HG03060 (cell line): ENCODE measurements around the gene RECK.
"Not testable (repeated sequence)": the region's sequence is repeated elsewhere in the genome, so short reads cannot be mapped to it uniquely, and the experiment has no call there.

ENCODE experiments used
- ATAC-seq: cut with Tn5 transposase; IDR thresholded peaks from one replicate; pipeline ENCODE4 v1.9.1; 2021; ENCODE audit warnings: low read depth, moderate number of reproducible peaks; ENCODE audit not compliant: unreplicated experiment

RECK gene, protein sequence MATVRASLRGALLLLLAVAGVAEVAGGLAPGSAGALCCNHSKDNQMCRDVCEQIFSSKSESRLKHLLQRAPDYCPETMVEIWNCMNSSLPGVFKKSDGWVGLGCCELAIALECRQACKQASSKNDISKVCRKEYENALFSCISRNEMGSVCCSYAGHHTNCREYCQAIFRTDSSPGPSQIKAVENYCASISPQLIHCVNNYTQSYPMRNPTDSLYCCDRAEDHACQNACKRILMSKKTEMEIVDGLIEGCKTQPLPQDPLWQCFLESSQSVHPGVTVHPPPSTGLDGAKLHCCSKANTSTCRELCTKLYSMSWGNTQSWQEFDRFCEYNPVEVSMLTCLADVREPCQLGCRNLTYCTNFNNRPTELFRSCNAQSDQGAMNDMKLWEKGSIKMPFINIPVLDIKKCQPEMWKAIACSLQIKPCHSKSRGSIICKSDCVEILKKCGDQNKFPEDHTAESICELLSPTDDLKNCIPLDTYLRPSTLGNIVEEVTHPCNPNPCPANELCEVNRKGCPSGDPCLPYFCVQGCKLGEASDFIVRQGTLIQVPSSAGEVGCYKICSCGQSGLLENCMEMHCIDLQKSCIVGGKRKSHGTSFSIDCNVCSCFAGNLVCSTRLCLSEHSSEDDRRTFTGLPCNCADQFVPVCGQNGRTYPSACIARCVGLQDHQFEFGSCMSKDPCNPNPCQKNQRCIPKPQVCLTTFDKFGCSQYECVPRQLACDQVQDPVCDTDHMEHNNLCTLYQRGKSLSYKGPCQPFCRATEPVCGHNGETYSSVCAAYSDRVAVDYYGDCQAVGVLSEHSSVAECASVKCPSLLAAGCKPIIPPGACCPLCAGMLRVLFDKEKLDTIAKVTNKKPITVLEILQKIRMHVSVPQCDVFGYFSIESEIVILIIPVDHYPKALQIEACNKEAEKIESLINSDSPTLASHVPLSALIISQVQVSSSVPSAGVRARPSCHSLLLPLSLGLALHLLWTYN

DNA sequence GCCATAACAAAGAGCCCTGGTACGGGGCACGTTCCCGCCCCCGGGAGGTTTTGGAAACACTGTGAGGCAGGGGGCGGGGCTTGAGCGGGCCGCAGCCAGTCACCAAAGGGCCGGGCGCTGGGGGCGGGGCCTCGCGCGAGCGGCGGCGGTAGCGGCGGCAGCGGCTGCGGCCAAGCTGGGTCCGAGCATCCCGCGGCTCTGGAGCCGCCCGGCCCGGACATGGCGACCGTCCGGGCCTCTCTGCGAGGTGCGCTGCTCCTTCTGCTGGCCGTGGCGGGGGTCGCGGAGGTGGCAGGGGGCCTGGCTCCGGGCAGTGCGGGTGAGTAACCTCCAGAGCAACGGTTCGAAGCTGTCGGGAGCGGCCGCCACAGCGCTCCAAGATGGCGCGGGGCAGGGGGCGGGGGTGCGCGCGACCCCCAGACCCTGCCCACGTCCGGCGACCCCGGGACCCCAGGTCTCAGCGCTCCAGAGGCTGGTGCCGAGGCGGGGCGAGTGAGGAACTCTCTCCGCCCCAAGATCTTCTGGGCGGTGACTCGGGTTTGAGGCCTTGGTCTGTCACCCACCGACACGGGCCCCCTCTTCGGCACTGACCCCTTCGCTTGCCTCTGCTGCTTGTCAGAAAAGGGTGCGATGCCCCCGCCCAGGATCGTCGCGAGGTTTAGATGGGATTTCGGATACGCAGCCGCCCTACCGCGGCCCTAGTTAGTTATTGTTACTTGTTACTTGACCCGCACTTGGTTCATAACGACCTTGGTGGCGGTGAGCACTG, at the start of gene RECK:
RECK (plus strand) TSS at position 134 of the 769 bp plus-strand sequence; CDS start at position 220, 86 bp downstream.
- ATAC-seq, result no peak

GRCh38 chr9:35990155-35990554, 46.6 kb upstream of the RECK start:
- no peak for ATAC-seq

- not testable (repeated sequence) for ATAC-seq
Observed at GRCh38 chr9:35993136-35993535, 43.6 kb upstream of the RECK start.

DNA sequence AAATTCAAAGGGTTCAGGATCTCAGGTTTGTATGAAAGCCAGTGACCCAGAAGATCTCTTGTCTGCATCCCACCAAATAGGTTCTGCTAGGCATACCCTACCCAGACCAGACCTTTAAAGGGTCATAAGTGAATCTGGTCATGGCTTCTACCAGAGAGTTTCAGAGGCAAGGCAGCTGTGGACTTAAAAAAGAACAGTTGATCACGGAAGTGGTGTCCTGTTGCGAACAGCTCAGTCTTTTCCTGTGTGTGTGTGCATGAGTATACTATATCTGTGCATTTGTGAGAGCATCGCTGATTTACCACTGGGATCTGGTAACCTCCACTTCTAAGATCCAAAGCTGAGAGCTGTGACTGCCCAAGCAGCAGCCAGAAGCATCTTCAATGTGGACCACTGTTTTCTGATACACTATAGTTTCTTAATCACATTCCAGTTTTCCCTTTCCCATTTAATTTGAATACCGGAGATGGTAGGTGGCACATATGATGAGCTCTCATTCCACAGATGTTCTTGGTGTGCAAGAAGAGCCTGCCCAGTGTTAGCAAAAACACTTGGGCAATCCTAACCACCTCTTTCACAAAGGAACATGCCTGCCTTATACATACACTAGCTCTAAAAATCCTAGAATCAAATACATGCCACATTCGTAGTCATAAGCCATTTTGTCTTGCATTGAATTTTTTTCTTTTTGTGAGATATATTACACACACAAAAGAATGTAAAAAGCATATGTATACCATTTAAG, 42.6 kb upstream of the RECK start:
- ATAC-seq, result no peak

GRCh38 chr9:35994959-35995358, 41.8 kb upstream of the RECK start:
- ATAC-seq, result no peak

- ATAC-seq, result no peak
Observed at GRCh38 chr9:35996358-35996970, 40.2 kb upstream of the RECK start.

- ATAC-seq, result not testable (repeated sequence)
Observed at GRCh38 chr9:35997016-35997415, 39.7 kb upstream of the RECK start.

DNA sequence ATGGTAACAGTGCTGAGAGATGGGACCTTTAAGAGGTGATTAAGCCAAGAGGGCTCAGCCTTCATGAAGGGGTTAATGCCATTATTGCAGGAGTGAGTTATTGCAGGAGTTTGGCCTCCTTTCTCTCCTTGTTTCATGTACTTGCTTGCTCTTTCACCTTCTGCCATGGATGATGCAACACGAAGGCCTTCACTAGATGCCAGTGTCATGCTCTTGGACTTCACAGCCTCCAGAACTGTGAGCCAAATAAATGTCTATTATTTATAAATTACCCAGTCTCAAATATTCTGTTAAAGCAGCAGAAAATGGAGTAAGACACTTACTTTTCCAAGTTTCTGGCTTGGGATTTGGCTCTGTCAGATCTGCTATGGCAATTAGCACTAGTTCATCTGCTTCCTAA, 38.4 kb upstream of the RECK start:
- no peak for ATAC-seq

DNA sequence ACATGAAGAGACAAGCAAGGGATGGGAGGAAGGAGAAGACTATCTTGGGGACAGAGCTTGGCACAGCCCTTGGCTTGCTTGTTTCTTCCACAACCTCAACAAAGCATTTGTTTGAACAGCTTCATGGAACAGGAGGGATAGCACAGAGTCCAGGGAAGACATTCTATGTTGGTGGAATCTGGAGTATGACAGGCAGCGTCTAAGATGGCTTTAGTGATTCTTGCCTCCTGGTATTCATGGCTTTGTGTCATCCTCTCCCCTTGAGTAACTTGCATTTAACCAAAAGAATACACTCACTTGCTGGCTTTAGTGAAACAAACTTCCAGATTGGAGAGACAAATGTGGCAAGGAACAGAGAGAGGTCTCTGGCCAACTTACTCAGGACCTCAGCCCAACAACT, 30.8 kb upstream of the RECK start:
- ATAC-seq, result no peak

GRCh38 chr9:36006549-36007315, 30.0 kb upstream of the RECK start:
- ATAC-seq, result no peak

GRCh38 chr9:36007316-36007708, 29.4 kb upstream of the RECK start:
- no peak for ATAC-seq

DNA sequence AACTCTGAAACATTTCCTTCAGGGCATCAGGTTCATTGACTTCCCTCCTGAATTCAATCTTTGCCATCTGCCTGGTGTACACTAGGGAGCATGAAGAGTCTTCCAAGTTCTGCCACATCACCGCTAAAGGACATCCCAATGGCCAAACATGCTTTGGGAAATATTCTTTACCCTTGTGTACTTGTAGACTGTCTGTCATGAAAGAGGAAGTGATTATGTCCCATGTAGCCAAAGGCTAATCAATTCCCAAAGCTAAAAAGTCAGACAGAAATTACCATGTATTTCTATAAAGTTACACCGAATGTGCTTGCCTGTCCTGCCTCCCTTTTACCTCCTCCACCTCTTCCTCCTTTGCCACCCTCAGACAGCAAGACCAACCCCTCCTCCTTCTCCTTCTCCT, 28.9 kb upstream of the RECK start:
- no peak for ATAC-seq

GRCh38 chr9:36008774-36009300, 27.9 kb upstream of the RECK start:
- no peak for ATAC-seq

- no peak for ATAC-seq
Observed at GRCh38 chr9:36011379-36011778, 25.3 kb upstream of the RECK start.

- no peak for ATAC-seq
Observed at GRCh38 chr9:36017278-36017677, 19.4 kb upstream of the RECK start.

GRCh38 chr9:36018129-36018528, 18.6 kb upstream of the RECK start:
- ATAC-seq, result no peak

DNA sequence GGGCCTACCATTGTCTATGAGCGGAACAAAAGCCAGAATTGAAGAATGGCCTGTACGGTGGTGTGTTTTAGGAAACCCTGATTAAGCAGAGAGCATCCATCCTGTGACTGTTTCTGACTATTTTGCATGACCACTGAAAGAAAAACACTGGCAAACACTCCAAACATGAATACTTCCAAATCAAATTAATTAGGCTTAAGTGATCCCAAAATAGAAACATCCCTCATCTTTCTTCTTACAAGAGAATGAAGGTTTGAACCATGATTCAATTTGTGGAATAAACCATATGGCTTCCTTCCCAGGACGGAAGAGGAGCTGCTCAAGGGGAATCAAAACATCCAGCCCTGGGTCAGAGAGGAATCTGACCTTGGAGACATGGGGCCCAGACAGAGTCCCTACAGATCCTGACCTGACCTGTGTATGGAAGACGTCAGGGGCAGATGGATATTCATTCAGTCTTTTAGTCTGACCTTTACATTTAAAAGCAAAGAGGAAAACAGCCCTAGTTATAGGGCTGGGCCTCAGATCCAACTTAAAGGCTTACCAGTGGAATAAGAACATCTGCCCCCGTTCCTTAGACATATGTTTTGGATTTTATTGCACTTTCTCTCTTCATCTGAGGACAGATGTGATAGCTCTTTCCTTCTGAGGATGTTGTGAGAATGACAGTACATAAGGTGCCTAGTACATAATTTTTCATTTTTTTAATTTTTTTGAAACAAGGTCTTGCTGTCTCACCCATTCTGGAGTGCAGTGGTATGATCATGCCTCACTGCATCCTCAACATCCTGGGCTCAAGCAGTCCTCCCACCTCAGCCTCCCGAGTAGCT, 17.6 kb upstream of the RECK start:
- no peak for ATAC-seq

GRCh38 chr9:36021968-36022367, 14.7 kb upstream of the RECK start:
- no peak for ATAC-seq
